ENCODE data around the gene MARS1. TPM values are rescaled to one million over a fixed set of nuclear protein-coding genes. Genes with fewer than 3 reads are reported as not detected.

The MARS1 gene
- total RNA-seq, 2 donors from 2014 or later: 254 to 263 TPM

DNA sequence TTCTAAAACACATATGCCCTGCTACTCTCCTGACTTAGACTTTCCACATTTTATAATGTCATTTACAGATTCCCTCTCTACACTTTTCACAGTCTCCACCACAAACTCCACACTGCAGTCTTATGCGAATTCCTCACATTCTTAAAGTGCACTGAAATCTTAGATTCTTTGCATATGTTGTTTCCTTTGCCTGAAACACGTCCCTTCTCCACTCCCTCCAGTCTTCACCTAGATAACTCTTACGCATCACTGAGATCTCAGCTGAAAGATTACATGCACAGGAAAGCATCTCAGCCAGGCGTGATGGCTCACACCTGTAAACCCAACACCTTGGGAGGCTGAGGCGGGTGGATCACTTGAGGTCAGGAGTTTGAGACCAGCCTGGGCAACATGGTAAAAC, 4.4 kb upstream of the MARS1 start:
- Mint-ChIP-seq H3K27me3 (ENCODE audit: insufficient read depth) (peaks cover 9% of the 10 kb centered on the region), H3K9me3 (no peaks in the 10 kb centered on the region), H3K36me3 (ENCODE audit: low read depth) (no peaks in the 10 kb centered on the region), H3K4me3 (no peak overlapping the region), H3K4me1 (peaks cover 17% of the 10 kb centered on the region), H3K27ac (peak overlapping the region; percentile 5)
- Histone ChIP-seq H3K4me1 (ENCODE audit: control insufficient read depth, insufficient read depth, low read length) (no peaks in the 10 kb centered on the region), H3K36me3 (ENCODE audit: control insufficient read depth, insufficient read depth, low read length) (no peaks in the 10 kb centered on the region), H3K9ac (ENCODE audit: extremely low read depth, low read length, poor library complexity, severe bottlenecking) (no peak overlapping the region), H3K27ac (ENCODE audit: low read depth, low read length) (no peak overlapping the region), H3K4me3 (ENCODE audit: low read length) (no peak overlapping the region), H3K27me3 (ENCODE audit: control insufficient read depth, insufficient read depth, low read length, poor library complexity, severe bottlenecking) (no peaks in the 10 kb centered on the region), H3K9me3 (ENCODE audit: control insufficient read depth, low read length) (no peaks in the 10 kb centered on the region)
- 80 to 82% methylated on average over 3 to 5 of the region's 5 CpGs for WGBS, 2 experiments (ENCODE audit: insufficient coverage in 1 of 2, insufficient read length in 1 of 2)
- TF ChIP-seq, protein P1, sequence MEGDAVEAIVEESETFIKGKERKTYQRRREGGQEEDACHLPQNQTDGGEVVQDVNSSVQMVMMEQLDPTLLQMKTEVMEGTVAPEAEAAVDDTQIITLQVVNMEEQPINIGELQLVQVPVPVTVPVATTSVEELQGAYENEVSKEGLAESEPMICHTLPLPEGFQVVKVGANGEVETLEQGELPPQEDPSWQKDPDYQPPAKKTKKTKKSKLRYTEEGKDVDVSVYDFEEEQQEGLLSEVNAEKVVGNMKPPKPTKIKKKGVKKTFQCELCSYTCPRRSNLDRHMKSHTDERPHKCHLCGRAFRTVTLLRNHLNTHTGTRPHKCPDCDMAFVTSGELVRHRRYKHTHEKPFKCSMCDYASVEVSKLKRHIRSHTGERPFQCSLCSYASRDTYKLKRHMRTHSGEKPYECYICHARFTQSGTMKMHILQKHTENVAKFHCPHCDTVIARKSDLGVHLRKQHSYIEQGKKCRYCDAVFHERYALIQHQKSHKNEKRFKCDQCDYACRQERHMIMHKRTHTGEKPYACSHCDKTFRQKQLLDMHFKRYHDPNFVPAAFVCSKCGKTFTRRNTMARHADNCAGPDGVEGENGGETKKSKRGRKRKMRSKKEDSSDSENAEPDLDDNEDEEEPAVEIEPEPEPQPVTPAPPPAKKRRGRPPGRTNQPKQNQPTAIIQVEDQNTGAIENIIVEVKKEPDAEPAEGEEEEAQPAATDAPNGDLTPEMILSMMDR (conservative IDR thresholded peaks at IDR 0.05): no peak
- no peak for DNase-seq

DNA sequence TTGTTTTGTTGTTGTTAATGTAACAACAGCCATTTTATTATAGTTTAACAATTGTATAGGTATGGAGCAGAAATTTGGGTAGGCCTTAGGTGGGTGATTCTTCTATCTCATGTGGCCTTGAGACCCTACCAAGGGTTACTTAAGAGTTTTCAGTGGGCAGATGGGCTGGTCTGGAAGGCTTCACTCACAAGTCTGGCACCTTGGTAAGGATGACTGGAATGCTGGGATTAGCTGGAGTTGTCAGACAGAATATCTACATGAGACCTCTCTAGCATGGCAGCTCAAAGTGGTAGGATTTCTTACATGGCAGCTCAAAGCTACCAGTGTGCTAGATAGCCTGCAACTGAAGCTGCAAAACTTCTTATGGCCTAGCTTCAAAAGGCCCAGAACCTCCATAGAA, 2.2 kb upstream of the MARS1 start:
- Mint-ChIP-seq H3K27me3 (ENCODE audit: insufficient read depth) (no peaks in the 10 kb centered on the region), H3K27ac (peak overlapping the region; percentile 64), H3K4me3 (no peak overlapping the region)

GRCh38 chr12:57487055-57487596, 742 bp upstream of the MARS1 start:
- no peaks in the 10 kb centered on the region for H3K27me3 Mint-ChIP-seq (ENCODE audit: insufficient read depth)
- Histone ChIP-seq H3K4me1 (ENCODE audit: control insufficient read depth, insufficient read depth, low read length) (no peaks in the 10 kb centered on the region), H3K9me3 (ENCODE audit: control insufficient read depth, low read length) (no peaks in the 10 kb centered on the region), H3K27ac (ENCODE audit: low read depth, low read length) (no peak overlapping the region), H3K9ac (ENCODE audit: extremely low read depth, low read length, poor library complexity, severe bottlenecking) (no peak overlapping the region), H3K27me3 (ENCODE audit: control insufficient read depth, insufficient read depth, low read length, poor library complexity, severe bottlenecking) (no peaks in the 10 kb centered on the region), H3K4me3 (ENCODE audit: low read length) (peak overlapping the region; percentile 99), H3K36me3 (ENCODE audit: control insufficient read depth, insufficient read depth, low read length) (peaks cover 31% of the 10 kb centered on the region)
- peaks cover 33% of the 10 kb centered on the region for H3K36me3 Mint-ChIP-seq (ENCODE audit: low read depth)
- peak overlapping the region; percentile 98 for H3K4me3 Mint-ChIP-seq
- peak overlapping the region; percentile 55 for H3K27ac Mint-ChIP-seq
- WGBS, 2 experiments (ENCODE audit: insufficient coverage in 1 of 2, insufficient read length in 1 of 2): 94 to 96% methylated on average over 18 to 27 of the region's 27 CpGs
- no peak for DNase-seq
- peaks cover 19% of the 10 kb centered on the region for H3K4me1 Mint-ChIP-seq
- TF ChIP-seq, protein P1 (conservative IDR thresholded peaks at IDR 0.05): no peak
- H3K9me3 Mint-ChIP-seq: no peaks in the 10 kb centered on the region

More for the DNA sequence above, 2.2 kb upstream of the MARS1 start:
- Mint-ChIP-seq H3K36me3 (ENCODE audit: low read depth) (peaks cover 20% of the 10 kb centered on the region), H3K4me1 (peaks cover 23% of the 10 kb centered on the region), H3K9me3 (no peaks in the 10 kb centered on the region)
- DNase-seq: peak; percentile 70
- TF ChIP-seq, protein P1 (conservative IDR thresholded peaks at IDR 0.05): no peak
- no peaks in the 10 kb centered on the region for H3K4me1 ChIP-seq (ENCODE audit: control insufficient read depth, insufficient read depth, low read length)
- H3K9ac ChIP-seq (ENCODE audit: extremely low read depth, low read length, poor library complexity, severe bottlenecking): peak overlapping the region; percentile 51
- H3K4me3 ChIP-seq (ENCODE audit: low read length): no peak overlapping the region
- peak overlapping the region; percentile 19 for H3K27ac ChIP-seq (ENCODE audit: low read depth, low read length)
- H3K27me3 ChIP-seq (ENCODE audit: control insufficient read depth, insufficient read depth, low read length, poor library complexity, severe bottlenecking): no peaks in the 10 kb centered on the region
- no peaks in the 10 kb centered on the region for H3K9me3 ChIP-seq (ENCODE audit: control insufficient read depth, low read length)
- peaks cover 19% of the 10 kb centered on the region for H3K36me3 ChIP-seq (ENCODE audit: control insufficient read depth, insufficient read depth, low read length)

All from endodermal cell (in vitro differentiated cells).